Measurements from ENCODE around the gene UNC13A.

GRCh38 chr19:17703824-17704463, 15.8 kb upstream of the UNC13A start:
- TF ChIP-seq CTCF (IDR thresholded peaks at IDR 0.05; ENCODE audit: extremely low read depth in 1 of 2, insufficient read depth in 1 of 2, low read depth in 1 of 2, low read length in 2 of 2) (peak; percentile 85), POLR2AphosphoS5 (IDR thresholded peaks at IDR 0.05; ENCODE audit: insufficient read depth, low read depth, low read length) (no peak), POLR2A (IDR thresholded peaks at IDR 0.05; ENCODE audit: low read depth, low read length) (no peak), JUN (IDR thresholded peaks at IDR 0.05; ENCODE audit: borderline replicate concordance, insufficient read depth, insufficient read length, low read depth) (no peak), EZH2 (IDR thresholded peaks at IDR 0.05; ENCODE audit: borderline replicate concordance, low read depth, low read length, severe bottlenecking) (no peak)

All from endothelial cell of umbilical vein (primary cell).